Tibial artery (tissue), 4 donors: ENCODE results near the gene MRM1.
A peak's percentile ranks its signal among the peaks of the same experiment; 100 is the strongest.

Experiments used
- DNase-seq, 2 donors: peaks; one replicate each; pipeline ENCODE4 v3.0.0-alpha.2; 2019
- H3K27ac ChIP-seq, 2 donors: fragments of 200-600 bp; sonication (generic) in 1 of 2; 1 replicate in 1 of 2; 2 replicates in 1 of 2; pipeline ENCODE4 v1.5.1; 2018 to 2019; ENCODE audit warnings: mild to moderate bottlenecking in 1 of 2
- H3K27me3 ChIP-seq, 2 donors: fragments of 200-600 bp; sonication (generic) in 1 of 2; one replicate each; pipeline versions ENCODE4 v1.5.1 to v1.6.0; 2016 to 2019
- H3K36me3 ChIP-seq, 3 donors: fragments of 200-600 bp; sonication (generic) in 2 of 3; one replicate each; pipeline ENCODE4 v1.5.1; 2016 to 2019; ENCODE audit warnings: mild to moderate bottlenecking in 2 of 3
- H3K4me1 ChIP-seq, 4 donors: fragments of 200-600 bp; sonication (generic) in 2 of 4; 1 replicate in 3 of 4; 2 replicates in 1 of 4; pipeline ENCODE4 v1.5.1; 2016 to 2019
- H3K4me3 ChIP-seq, 2 donors: fragments of 200-600 bp; sonication (generic) in 1 of 2; 1 replicate in 1 of 2; 2 replicates in 1 of 2; pipeline ENCODE4 v1.5.1; 2018 to 2019; ENCODE audit warnings: mild to moderate bottlenecking in 2 of 2
- H3K9me3 ChIP-seq, 3 donors: fragments of 200-600 bp; sonication (generic) in 1 of 3; one replicate each; pipeline ENCODE4 v1.5.1; 2016 to 2019
- intact Hi-C: fragments of 100-400 bp; cut with DNase I; formaldehyde crosslinking; loops from one replicate; pipeline ENCODE4 v1.15.0; 2023; ENCODE audit warnings: low total_unique reads
- TF ChIP-seq, protein P1 (sequence below), 2 experiments: fragments of 200-600 bp in 1 of 2; fragments of 450-650 bp in 1 of 2; IDR thresholded peaks; one replicate each; pipeline ENCODE4 v1.5.1; 2017 to 2019; ENCODE audit warnings: antibody characterized with exemption in 2 of 2, mild to moderate bottlenecking in 1 of 2, moderate library complexity in 1 of 2

The MRM1 gene

DNA sequence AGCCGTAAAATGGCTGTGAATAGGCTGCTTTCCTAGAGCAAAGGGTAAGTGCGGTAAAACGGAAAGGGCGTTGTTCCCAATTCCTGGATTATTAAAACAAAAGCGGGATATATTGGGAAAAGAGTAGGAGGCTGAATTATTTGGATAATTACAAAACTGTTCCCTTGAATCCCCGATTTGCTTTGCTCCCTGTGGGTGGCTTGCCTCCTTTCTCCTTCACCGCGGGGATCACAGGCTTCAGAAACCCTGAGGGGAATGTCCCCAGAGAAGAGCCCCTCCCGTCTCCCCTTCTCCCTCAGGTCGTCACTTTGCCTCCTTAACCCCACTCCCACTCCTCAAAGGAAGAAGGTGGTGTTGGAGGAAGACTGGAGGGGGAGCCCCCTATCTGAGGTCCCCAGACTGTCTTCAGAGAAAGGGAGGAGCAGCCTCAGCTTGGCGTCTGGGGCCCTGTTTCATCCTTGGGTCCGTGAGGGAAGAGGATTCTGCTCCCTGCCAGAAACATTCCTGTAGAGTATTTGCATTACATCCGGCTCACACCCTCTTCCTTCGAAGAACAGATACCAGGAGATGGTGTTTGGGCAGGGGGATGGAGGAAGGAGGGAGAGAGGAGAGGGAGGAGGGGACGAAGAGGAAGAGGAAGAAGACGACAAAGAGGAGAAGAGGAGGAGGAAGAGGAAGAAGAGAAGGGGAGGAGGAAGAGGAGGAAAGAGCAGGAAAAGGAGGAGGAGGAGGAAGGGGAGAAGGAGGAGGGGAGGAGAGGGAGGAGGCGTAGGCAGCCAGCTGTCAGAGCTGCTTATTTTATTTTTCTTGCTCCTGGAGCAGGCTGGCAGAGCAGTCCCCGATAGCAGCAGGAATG, 31.8 kb downstream of the MRM1 start:
- H3K4me1 ChIP-seq: no peaks in the 10 kb centered on the region
- DNase-seq: no peak
- H3K36me3 ChIP-seq: no peaks in the 10 kb centered on the region
- TF ChIP-seq, protein P1, sequence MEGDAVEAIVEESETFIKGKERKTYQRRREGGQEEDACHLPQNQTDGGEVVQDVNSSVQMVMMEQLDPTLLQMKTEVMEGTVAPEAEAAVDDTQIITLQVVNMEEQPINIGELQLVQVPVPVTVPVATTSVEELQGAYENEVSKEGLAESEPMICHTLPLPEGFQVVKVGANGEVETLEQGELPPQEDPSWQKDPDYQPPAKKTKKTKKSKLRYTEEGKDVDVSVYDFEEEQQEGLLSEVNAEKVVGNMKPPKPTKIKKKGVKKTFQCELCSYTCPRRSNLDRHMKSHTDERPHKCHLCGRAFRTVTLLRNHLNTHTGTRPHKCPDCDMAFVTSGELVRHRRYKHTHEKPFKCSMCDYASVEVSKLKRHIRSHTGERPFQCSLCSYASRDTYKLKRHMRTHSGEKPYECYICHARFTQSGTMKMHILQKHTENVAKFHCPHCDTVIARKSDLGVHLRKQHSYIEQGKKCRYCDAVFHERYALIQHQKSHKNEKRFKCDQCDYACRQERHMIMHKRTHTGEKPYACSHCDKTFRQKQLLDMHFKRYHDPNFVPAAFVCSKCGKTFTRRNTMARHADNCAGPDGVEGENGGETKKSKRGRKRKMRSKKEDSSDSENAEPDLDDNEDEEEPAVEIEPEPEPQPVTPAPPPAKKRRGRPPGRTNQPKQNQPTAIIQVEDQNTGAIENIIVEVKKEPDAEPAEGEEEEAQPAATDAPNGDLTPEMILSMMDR (IDR thresholded peaks at IDR 0.05): no peak
- H3K4me3 ChIP-seq: no peak overlapping the region
- no peak overlapping the region for H3K27ac ChIP-seq
- intact Hi-C loops: no loop called here
- H3K27me3 ChIP-seq: peaks cover 0 to 64% of the 10 kb centered on the region in 2 donors
- H3K9me3 ChIP-seq: no peaks in the 10 kb centered on the region

DNA sequence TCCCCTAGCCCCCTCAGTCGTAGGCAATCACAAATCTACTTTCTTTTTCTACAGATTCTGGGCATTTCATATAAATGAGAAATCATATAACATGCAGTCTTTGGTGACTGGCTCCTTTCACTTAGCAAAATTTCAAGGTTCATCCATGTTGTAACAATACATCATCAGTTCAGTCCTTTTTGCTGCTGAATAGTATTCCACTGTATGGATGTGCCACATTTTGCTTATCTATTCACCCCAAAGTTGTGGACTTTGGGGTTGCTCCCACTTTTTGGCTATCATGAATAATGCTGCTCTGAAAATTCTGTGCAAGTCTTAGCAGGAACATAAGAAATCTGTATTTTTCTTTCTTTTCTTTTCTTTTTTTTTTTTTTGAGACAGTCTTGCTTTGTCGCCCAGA, 39.0 kb downstream of the MRM1 start:
- Histone ChIP-seq H3K27ac (no peak overlapping the region), H3K36me3 (no peaks in the 10 kb centered on the region), H3K9me3 (no peaks in the 10 kb centered on the region), H3K4me3 (no peak overlapping the region), H3K4me1 (peaks cover 0 to 21% (median 17%) of the 10 kb centered on the region in 4 donors), H3K27me3 (peaks cover 0 to 97% of the 10 kb centered on the region in 2 donors)
- intact Hi-C loops: no loop called here
- no peak for DNase-seq
- TF ChIP-seq, protein P1 (IDR thresholded peaks at IDR 0.05): no peak

DNA sequence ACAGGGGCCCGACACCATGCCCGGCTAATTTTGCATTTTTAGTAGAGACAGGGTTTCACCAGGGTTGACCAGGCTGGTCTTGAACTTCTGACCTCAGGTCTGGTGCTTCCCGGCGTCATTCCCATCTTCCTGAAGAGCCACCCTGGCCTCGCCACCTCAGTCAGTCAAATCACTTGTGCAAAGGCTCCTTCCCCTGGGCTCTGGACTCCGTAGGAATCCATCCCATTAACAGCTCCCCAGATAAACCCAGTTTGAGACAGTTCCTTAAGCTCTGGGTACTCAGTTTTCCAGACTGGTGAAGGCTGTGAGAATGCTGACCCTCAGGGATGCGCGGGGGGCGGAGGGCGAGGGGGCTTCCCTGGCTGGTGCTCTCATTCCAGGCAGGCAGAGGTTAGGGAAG, 39.5 kb downstream of the MRM1 start:
- H3K36me3 ChIP-seq: no peaks in the 10 kb centered on the region
- no peak overlapping the region for H3K27ac ChIP-seq
- no peaks in the 10 kb centered on the region for H3K9me3 ChIP-seq
- peaks cover 0 to 97% of the 10 kb centered on the region in 2 donors for H3K27me3 ChIP-seq
- DNase-seq: no peak
- TF ChIP-seq, protein P1 (IDR thresholded peaks at IDR 0.05): no peak
- H3K4me3 ChIP-seq: no peak overlapping the region
- intact Hi-C loops: no loop called here
- peaks cover 0 to 21% (median 17%) of the 10 kb centered on the region in 4 donors for H3K4me1 ChIP-seq

GRCh38 chr17:36641331-36641876, 40.0 kb downstream of the MRM1 start:
- no peak overlapping the region for H3K27ac ChIP-seq
- H3K27me3 ChIP-seq: peaks cover 0 to 98% of the 10 kb centered on the region in 2 donors
- H3K4me3 ChIP-seq: peak overlapping the region; percentile 25 to 50
- no peaks in the 10 kb centered on the region for H3K36me3 ChIP-seq
- TF ChIP-seq, protein P1 (IDR thresholded peaks at IDR 0.05): no peak
- no peaks in the 10 kb centered on the region for H3K9me3 ChIP-seq
- DNase-seq: no peak
- intact Hi-C loops: no loop called here
- peaks cover 0 to 21% (median 17%) of the 10 kb centered on the region in 4 donors for H3K4me1 ChIP-seq

- DNase-seq: no peak
- Histone ChIP-seq H3K36me3 (no peaks in the 10 kb centered on the region), H3K4me3 (peak overlapping the region; percentile 25 to 50), H3K27me3 (peaks cover 0 to 100% of the 10 kb centered on the region in 2 donors), H3K9me3 (no peaks in the 10 kb centered on the region), H3K4me1 (peaks cover 0 to 21% (median 17%) of the 10 kb centered on the region in 4 donors), H3K27ac (no peak overlapping the region)
- TF ChIP-seq, protein P1 (IDR thresholded peaks at IDR 0.05): no peak
- intact Hi-C loops: no loop called here
Observed at GRCh38 chr17:36641877-36642845, 40.8 kb downstream of the MRM1 start.
